Measurements from ENCODE around the gene KRTAP10-11.

DNA sequence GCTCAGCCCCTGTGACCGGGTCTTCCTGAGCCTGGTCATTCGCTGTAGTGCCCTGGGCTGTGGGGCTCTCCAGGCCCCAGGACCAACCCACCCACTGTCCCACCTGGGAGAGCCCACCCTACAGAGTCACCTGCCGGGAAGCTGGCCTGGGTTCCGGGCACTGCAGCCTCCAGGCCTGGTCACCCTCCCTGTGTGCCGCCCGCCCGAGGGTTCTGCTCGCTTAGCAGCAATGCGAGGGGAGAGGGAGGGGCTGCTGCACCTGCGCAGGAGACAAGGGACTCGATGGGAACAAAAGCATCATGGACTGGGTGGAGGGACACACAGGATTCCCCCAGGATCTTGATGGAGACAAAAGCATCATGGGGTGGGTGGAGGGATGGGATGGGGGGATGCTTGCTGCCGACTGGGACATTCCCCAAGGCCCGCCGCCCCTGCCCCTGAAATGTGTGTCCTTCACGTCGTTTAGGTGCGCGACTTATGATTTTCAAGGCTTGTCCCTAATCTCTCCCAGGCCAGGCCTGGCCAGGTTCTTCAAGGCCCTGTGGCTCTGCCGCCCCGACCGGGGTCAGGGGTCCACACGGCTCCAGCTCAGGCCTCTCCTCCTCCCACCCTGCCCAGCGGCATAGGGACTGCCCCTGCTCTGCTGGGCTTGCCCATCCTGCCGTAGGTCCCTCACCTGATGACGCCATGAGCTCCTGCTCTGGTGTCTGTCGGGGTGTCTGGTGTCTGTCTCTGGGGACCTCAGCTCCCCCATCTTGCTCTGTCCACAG lies 32.6 kb upstream of the KRTAP10-11 start:
- TF ChIP-seq, protein P1, sequence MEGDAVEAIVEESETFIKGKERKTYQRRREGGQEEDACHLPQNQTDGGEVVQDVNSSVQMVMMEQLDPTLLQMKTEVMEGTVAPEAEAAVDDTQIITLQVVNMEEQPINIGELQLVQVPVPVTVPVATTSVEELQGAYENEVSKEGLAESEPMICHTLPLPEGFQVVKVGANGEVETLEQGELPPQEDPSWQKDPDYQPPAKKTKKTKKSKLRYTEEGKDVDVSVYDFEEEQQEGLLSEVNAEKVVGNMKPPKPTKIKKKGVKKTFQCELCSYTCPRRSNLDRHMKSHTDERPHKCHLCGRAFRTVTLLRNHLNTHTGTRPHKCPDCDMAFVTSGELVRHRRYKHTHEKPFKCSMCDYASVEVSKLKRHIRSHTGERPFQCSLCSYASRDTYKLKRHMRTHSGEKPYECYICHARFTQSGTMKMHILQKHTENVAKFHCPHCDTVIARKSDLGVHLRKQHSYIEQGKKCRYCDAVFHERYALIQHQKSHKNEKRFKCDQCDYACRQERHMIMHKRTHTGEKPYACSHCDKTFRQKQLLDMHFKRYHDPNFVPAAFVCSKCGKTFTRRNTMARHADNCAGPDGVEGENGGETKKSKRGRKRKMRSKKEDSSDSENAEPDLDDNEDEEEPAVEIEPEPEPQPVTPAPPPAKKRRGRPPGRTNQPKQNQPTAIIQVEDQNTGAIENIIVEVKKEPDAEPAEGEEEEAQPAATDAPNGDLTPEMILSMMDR (IDR thresholded peaks at IDR 0.05), result no peak
- no peak for TF ChIP-seq POLR2A (IDR thresholded peaks at IDR 0.05)

Measured in adrenal gland (tissue), 5 donors.